ENCODE data around the gene OBI1.

Gene OBI1

GRCh38 chr13:78572459-78572858 is 86.5 kb downstream of the OBI1 start:
- H3K4me3 ChIP-seq (ENCODE audit: low read depth, low read length) = no peak overlapping the region
- no peak for TF ChIP-seq CTCF (IDR thresholded peaks at IDR 0.05; ENCODE audit: borderline replicate concordance, insufficient read depth, low read depth, low read length)

- H3K4me3 ChIP-seq (ENCODE audit: low read depth, low read length) = no peak overlapping the region
- TF ChIP-seq CTCF (IDR thresholded peaks at IDR 0.05; ENCODE audit: borderline replicate concordance, insufficient read depth, low read depth, low read length) = no peak
These were observed 89.9 kb downstream of the OBI1 start for GRCh38 chr13:78569029-78569428.

- TF ChIP-seq CTCF (IDR thresholded peaks at IDR 0.05; ENCODE audit: borderline replicate concordance, insufficient read depth, low read depth, low read length) = no peak
- no peak overlapping the region for H3K4me3 ChIP-seq (ENCODE audit: low read depth, low read length)
These were observed 92.3 kb downstream of the OBI1 start for GRCh38 chr13:78566631-78567030.
